ENCODE data around the gene DNAH17.

The DNAH17 gene

DNA sequence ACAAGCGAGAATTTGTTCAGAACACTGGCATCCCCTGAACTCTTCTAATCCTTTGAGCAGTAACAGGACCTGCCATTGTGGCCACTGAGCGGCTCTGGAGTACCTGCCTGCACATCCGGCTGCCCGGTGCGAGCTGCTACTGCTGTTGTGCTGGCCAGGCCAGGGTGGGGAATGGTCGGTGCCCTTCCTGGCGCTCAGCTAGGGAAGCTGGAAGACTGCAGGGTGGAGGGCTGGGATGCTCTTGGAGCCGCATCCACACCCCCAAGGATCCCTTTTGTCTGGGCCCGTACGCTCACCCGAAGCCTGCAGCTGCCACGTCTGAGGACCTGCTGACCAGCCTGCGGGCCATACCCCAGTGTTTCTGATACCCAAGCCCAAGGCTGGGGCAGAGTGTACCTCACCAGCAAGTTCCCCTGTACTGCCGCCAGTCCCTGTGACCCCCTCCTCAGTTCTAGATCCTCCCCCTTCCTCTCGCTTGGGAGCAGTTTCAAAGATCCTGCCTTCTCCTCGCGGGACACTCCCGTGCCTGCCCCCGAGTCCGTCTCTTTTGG is 149.1 kb downstream of the DNAH17 start:
- Mint-ChIP-seq H3K36me3 (ENCODE audit: low read depth) (peaks cover 74% of the 10 kb centered on the region), H3K27me3 (no peaks in the 10 kb centered on the region), H3K27ac (no peak overlapping the region), H3K9me3 (no peaks in the 10 kb centered on the region), H3K4me3 (no peak overlapping the region), H3K4me1 (ENCODE audit: low read depth) (peaks cover 5% of the 10 kb centered on the region)
- intact Hi-C loops (cut with micrococcal nuclease): no loop called here

GRCh38 chr17:78427140-78427539 is 150.1 kb downstream of the DNAH17 start:
- Mint-ChIP-seq H3K4me1 (ENCODE audit: low read depth) (peaks cover 8% of the 10 kb centered on the region), H3K27ac (no peak overlapping the region), H3K4me3 (no peak overlapping the region), H3K27me3 (no peaks in the 10 kb centered on the region), H3K36me3 (ENCODE audit: low read depth) (peaks cover 84% of the 10 kb centered on the region), H3K9me3 (no peaks in the 10 kb centered on the region)
- intact Hi-C loops (cut with micrococcal nuclease): no loop called here

DNA sequence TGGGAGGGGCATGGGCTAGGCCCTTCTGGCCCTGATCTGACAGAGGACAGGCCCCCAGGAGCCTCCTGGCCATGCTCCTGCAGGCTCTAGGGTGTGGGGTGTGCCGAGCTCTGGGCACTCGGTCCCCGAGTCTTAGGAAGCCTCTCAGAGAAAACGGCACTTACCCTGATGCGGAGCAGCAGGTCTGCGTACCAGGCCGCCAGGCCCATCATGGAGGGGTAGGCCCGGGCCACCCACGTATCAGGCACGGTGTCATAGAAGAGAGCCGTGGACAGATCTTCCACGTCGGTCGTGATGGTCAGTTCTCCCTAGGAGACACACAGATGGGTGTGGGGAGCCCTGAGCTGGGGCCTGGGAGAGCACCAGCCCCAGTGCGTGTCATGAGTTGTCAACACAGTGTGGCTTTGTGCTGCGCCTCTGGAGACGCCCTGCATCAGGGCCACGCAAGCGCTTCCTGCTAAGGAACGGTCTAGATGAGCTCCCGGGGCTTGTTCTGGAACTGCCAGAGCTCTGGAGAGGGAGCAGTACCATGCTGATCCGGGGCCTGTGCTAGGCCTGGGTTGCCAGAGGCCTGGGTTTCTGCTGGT is 150.8 kb downstream of the DNAH17 start:
- intact Hi-C loops (cut with micrococcal nuclease): no loop called here
- peaks cover 91% of the 10 kb centered on the region for H3K36me3 Mint-ChIP-seq (ENCODE audit: low read depth)
- H3K27ac Mint-ChIP-seq: no peak overlapping the region
- peaks cover 16% of the 10 kb centered on the region for H3K4me1 Mint-ChIP-seq (ENCODE audit: low read depth)
- no peaks in the 10 kb centered on the region for H3K27me3 Mint-ChIP-seq
- H3K4me3 Mint-ChIP-seq: no peak overlapping the region
- H3K9me3 Mint-ChIP-seq: no peaks in the 10 kb centered on the region

- H3K27ac Mint-ChIP-seq: no peak overlapping the region
- H3K36me3 Mint-ChIP-seq (ENCODE audit: low read depth): peaks cover 100% of the 10 kb centered on the region
- H3K9me3 Mint-ChIP-seq: no peaks in the 10 kb centered on the region
- H3K4me3 Mint-ChIP-seq: no peak overlapping the region
- H3K27me3 Mint-ChIP-seq: no peaks in the 10 kb centered on the region
- intact Hi-C loops (cut with micrococcal nuclease): no loop called here
- peaks cover 25% of the 10 kb centered on the region for H3K4me1 Mint-ChIP-seq (ENCODE audit: low read depth)
These were observed 151.8 kb downstream of the DNAH17 start for GRCh38 chr17:78425429-78425828.

DNA sequence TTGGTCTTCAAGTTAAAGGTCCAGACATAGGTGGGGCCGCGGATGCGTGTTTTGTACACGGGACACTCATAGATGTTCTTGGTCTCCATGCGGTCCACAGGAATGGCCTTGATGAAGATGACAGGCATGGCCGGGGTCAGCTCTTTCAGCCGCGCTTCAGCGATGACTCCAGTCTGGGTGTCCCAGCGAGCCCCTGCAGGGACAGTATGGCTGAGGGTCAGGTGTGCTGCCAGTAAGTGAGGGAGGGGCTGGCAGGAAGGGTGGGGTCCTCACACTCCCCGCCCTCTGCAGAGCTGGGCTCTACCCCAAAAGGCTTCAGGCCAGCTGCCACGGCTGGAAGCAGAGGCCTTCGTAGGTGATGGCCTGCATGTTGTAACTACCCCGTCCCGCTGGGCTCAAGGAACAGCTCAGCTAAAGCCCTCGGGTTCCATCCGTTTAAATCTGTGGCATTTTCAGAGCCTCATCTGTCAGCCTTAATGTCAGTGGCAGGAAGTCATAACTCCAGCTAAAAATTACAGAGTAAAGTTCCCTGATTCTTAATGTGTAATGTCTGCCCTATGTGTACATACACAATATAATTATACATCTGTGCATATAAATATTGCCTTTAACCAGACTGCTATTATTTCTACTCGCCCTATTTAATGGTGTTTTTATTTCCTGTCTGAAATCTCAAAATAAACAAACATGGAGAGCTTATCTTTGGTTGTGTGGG is 153.1 kb downstream of the DNAH17 start:
- intact Hi-C loops (cut with micrococcal nuclease): loop anchor here (2.0 to 5.0 kb wide), 2 partner anchors 135 to 172 kb away; no protein-coding TSS in a partner anchor
- H3K4me1 Mint-ChIP-seq (ENCODE audit: low read depth): peaks cover 38% of the 10 kb centered on the region
- no peak overlapping the region for H3K4me3 Mint-ChIP-seq
- no peaks in the 10 kb centered on the region for H3K27me3 Mint-ChIP-seq
- no peaks in the 10 kb centered on the region for H3K9me3 Mint-ChIP-seq
- H3K36me3 Mint-ChIP-seq (ENCODE audit: low read depth): peaks cover 100% of the 10 kb centered on the region
- no peak overlapping the region for H3K27ac Mint-ChIP-seq

DNA sequence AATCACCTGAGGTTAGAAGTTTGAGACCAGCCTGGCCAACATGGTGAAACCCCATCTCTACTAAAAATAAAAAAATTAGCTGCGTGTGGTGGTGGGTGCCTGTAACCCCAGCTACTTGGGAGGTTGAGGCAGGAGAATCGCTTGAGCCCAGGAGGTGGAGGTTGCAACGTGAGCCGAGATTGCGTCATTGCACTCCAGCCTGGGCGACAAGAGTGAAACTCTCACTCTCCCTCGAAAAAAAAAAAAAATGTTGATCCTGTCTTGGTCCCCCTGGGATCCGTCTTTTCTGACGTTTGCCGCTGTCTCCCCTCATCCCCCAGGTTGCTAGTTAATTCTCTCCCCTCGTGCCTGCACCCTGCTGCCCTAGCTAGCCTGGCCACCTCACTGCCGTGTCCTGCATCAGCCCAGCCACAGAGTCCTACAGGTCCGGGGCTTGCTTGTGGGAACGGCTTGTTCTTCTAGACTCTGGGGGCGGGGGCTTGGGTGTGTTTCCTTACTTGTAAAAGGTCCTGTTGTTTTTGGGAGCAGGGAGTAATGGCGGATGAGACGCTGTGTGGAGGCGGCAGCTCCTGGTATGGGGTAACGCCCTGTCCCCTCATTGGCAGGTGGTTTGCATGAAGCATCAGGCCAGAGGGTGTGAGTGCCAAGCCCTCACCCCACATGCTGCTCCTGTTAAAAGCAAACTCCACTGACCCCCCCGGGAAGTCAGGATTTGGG is 154.2 kb downstream of the DNAH17 start:
- H3K27ac Mint-ChIP-seq: no peak overlapping the region
- no peak overlapping the region for H3K4me3 Mint-ChIP-seq
- H3K9me3 Mint-ChIP-seq: no peaks in the 10 kb centered on the region
- H3K36me3 Mint-ChIP-seq (ENCODE audit: low read depth): peaks cover 97% of the 10 kb centered on the region
- peaks cover 38% of the 10 kb centered on the region for H3K4me1 Mint-ChIP-seq (ENCODE audit: low read depth)
- H3K27me3 Mint-ChIP-seq: no peaks in the 10 kb centered on the region
- intact Hi-C loops (cut with micrococcal nuclease): loop anchor here (1.0 to 5.0 kb wide), 3 partner anchors 63 to 171 kb away; partner anchors contain the start of gene SOCS3

DNA sequence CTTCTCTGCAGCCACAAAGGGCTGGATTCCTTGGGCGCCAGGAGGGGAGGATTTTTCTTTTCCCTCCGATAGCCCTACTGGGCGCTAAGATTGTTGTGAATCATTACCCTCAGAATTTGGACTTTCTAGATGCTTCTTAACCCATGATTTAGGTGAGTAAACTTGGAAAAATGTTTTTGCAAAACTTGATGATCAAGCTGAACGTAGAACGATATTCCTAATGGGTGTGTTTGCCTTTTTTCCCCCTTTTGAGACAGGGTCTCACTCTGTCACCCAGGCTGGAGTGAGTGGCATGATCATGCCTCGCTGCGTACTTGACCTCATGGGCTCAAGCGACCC is 155.0 kb downstream of the DNAH17 start:
- no peaks in the 10 kb centered on the region for H3K27me3 Mint-ChIP-seq
- no peaks in the 10 kb centered on the region for H3K9me3 Mint-ChIP-seq
- H3K36me3 Mint-ChIP-seq (ENCODE audit: low read depth): peaks cover 97% of the 10 kb centered on the region
- intact Hi-C loops (cut with micrococcal nuclease): loop anchor here (1.0 to 5.0 kb wide), 3 partner anchors 62 to 170 kb away; partner anchors contain the start of gene SOCS3
- H3K4me1 Mint-ChIP-seq (ENCODE audit: low read depth): peaks cover 44% of the 10 kb centered on the region
- no peak overlapping the region for H3K27ac Mint-ChIP-seq
- no peak overlapping the region for H3K4me3 Mint-ChIP-seq

- H3K4me3 Mint-ChIP-seq: no peak overlapping the region
- H3K36me3 Mint-ChIP-seq (ENCODE audit: low read depth): peaks cover 97% of the 10 kb centered on the region
- no peaks in the 10 kb centered on the region for H3K27me3 Mint-ChIP-seq
- intact Hi-C loops (cut with micrococcal nuclease): loop anchor here (1.0 to 5.0 kb wide), 3 partner anchors 61 to 169 kb away; partner anchors contain the start of gene SOCS3
- no peaks in the 10 kb centered on the region for H3K9me3 Mint-ChIP-seq
- H3K4me1 Mint-ChIP-seq (ENCODE audit: low read depth): peaks cover 50% of the 10 kb centered on the region
- peak overlapping the region; percentile 52 for H3K27ac Mint-ChIP-seq
These were observed 155.5 kb downstream of the DNAH17 start for GRCh38 chr17:78421534-78422266.

DNA sequence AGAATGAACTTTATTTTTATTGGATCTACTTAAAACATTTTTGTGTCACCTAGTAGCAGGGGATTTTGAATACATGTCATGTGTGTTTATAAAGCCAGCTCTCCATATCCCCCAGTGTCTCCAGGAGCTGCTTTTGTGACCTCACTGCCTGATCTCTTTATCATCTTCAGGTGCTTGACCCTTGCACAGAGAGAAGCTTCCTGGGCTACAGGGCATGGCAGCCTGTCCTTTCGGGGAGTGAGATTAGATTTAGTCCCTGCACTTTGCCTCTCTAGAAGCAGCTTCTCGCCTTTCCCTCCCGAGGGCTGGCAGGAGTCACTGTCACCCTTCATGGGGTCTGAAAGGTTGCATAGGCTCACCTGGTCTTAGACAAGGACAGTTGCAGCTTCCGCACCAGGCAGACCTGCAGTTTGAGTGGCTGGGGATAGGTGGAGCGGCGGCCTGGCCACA is 156.1 kb downstream of the DNAH17 start:
- H3K4me1 Mint-ChIP-seq (ENCODE audit: low read depth): peaks cover 55% of the 10 kb centered on the region
- peak overlapping the region; percentile 52 for H3K27ac Mint-ChIP-seq
- no peaks in the 10 kb centered on the region for H3K9me3 Mint-ChIP-seq
- no peak overlapping the region for H3K4me3 Mint-ChIP-seq
- peaks cover 97% of the 10 kb centered on the region for H3K36me3 Mint-ChIP-seq (ENCODE audit: low read depth)
- intact Hi-C loops (cut with micrococcal nuclease): loop anchor here (5.0 kb wide), 1 partner anchor 169 kb away; no protein-coding TSS in a partner anchor
- no peaks in the 10 kb centered on the region for H3K27me3 Mint-ChIP-seq

- no peak overlapping the region for H3K4me3 Mint-ChIP-seq
- H3K9me3 Mint-ChIP-seq: no peaks in the 10 kb centered on the region
- peaks cover 94% of the 10 kb centered on the region for H3K36me3 Mint-ChIP-seq (ENCODE audit: low read depth)
- intact Hi-C loops (cut with micrococcal nuclease): loop anchor here (5.0 kb wide), 1 partner anchor 168 kb away; no protein-coding TSS in a partner anchor
- peak overlapping the region; percentile 14 for H3K27ac Mint-ChIP-seq
- H3K4me1 Mint-ChIP-seq (ENCODE audit: low read depth): peaks cover 64% of the 10 kb centered on the region
- H3K27me3 Mint-ChIP-seq: no peaks in the 10 kb centered on the region
These were observed 157.0 kb downstream of the DNAH17 start for GRCh38 chr17:78419970-78420815.

DNA sequence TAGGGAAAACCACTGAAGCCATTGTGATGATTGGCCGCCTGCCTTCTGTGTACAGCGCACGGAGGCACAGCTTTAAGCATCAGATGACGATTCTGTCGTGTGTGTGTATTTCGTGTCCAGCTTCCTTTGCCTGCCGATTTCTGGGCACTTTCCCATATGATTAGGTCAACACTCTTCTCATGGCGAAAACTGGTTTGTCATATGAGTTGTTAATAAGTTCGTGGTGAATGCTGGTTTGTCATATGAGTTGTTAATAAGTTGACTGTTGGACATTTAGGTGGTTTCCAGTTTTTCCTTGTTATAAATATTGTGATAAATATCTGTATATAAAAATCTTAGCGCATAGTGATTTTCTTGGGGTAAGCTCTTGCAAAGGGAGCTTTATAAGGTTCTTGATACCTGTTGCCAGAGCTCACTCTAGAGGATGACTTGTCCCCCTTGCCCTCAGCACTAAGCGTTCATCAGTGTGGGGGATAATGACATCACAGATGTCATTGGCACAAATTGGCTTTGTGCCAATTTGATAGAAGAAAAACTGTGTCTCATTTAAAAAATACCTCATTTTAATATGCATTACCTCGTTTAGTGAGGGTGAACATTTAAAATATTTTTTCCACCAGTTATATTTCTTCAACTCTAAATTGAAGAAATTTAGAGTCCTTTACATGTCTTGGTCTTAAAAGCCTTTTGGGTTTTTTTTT is 158.7 kb downstream of the DNAH17 start:
- H3K4me3 Mint-ChIP-seq: no peak overlapping the region
- peaks cover 76% of the 10 kb centered on the region for H3K4me1 Mint-ChIP-seq (ENCODE audit: low read depth)
- no peaks in the 10 kb centered on the region for H3K9me3 Mint-ChIP-seq
- intact Hi-C loops (cut with micrococcal nuclease): no loop called here
- no peaks in the 10 kb centered on the region for H3K27me3 Mint-ChIP-seq
- peaks cover 93% of the 10 kb centered on the region for H3K36me3 Mint-ChIP-seq (ENCODE audit: low read depth)
- H3K27ac Mint-ChIP-seq: no peak overlapping the region

DNA sequence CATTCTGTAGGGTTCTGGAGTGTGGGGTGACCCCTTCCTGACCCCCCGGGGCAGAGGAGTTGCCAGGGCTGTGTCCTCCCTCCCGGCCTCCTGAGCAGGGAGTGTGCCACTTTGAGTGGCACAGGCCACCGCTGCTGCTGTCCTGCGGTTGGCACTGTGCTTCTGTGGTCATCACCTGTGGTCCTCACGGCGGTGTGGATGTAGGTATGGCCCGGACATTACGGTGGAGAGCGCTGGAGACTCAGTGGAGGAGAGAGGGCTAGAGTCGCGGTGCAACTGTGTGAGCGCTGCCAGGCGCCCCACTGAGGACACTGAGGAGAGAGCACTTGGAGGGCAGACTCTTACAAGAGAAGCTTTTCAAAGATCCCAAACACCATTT is 159.7 kb downstream of the DNAH17 start:
- Mint-ChIP-seq H3K4me1 (ENCODE audit: low read depth) (peaks cover 86% of the 10 kb centered on the region), H3K36me3 (ENCODE audit: low read depth) (peaks cover 93% of the 10 kb centered on the region), H3K27ac (peak overlapping the region; percentile 88), H3K4me3 (peak overlapping the region; percentile 51), H3K9me3 (no peaks in the 10 kb centered on the region), H3K27me3 (no peaks in the 10 kb centered on the region)
- intact Hi-C loops (cut with micrococcal nuclease): loop anchor here (2.0 kb wide), 1 partner anchor 29 kb away; no protein-coding TSS in a partner anchor
